Measurements from ENCODE around the gene LRFN2.

LRFN2 gene

GRCh38 chr6:40347571-40348011 is 239.6 kb downstream of the LRFN2 start:
- in situ Hi-C loops (cut with MboI; ENCODE audit: low pct_unique_long_range_greater_than_20kb, low sequenced_read_pairs, unreplicated experiment), result no loop called here
- peak; percentile 5 for DNase-seq (ENCODE audit: low spot score)
- no peak for TF ChIP-seq CTCF (IDR thresholded peaks at IDR 0.05; ENCODE audit: extremely low read depth, insufficient read depth, missing control alignments)

- no peak for TF ChIP-seq CTCF (IDR thresholded peaks at IDR 0.05; ENCODE audit: extremely low read depth, insufficient read depth, missing control alignments)
- in situ Hi-C loops (cut with MboI; ENCODE audit: low pct_unique_long_range_greater_than_20kb, low sequenced_read_pairs, unreplicated experiment), result no loop called here
- DNase-seq (ENCODE audit: low spot score), result no peak
Observed at GRCh38 chr6:40346246-40346645, 240.9 kb downstream of the LRFN2 start.

- TF ChIP-seq CTCF (IDR thresholded peaks at IDR 0.05; ENCODE audit: extremely low read depth, insufficient read depth, missing control alignments), result no peak
- in situ Hi-C loops (cut with MboI; ENCODE audit: low pct_unique_long_range_greater_than_20kb, low sequenced_read_pairs, unreplicated experiment), result no loop called here
- DNase-seq (ENCODE audit: low spot score), result no peak
Observed at GRCh38 chr6:40344566-40345167, 242.5 kb downstream of the LRFN2 start.

- in situ Hi-C loops (cut with MboI; ENCODE audit: low pct_unique_long_range_greater_than_20kb, low sequenced_read_pairs, unreplicated experiment), result no loop called here
- TF ChIP-seq CTCF (IDR thresholded peaks at IDR 0.05; ENCODE audit: extremely low read depth, insufficient read depth, missing control alignments), result no peak
Observed at GRCh38 chr6:40343877-40344565, 243.1 kb downstream of the LRFN2 start.

GRCh38 chr6:40343318-40343876 is 243.8 kb downstream of the LRFN2 start:
- no peak for DNase-seq (ENCODE audit: low spot score)
- in situ Hi-C loops (cut with MboI; ENCODE audit: low pct_unique_long_range_greater_than_20kb, low sequenced_read_pairs, unreplicated experiment), result no loop called here
- TF ChIP-seq CTCF (IDR thresholded peaks at IDR 0.05; ENCODE audit: extremely low read depth, insufficient read depth, missing control alignments), result no peak

More at GRCh38 chr6:40343877-40344565, 243.1 kb downstream of the LRFN2 start:
- no peak for DNase-seq (ENCODE audit: low spot score)

GRCh38 chr6:40342723-40343122 is 244.4 kb downstream of the LRFN2 start:
- TF ChIP-seq CTCF (IDR thresholded peaks at IDR 0.05; ENCODE audit: extremely low read depth, insufficient read depth, missing control alignments), result no peak
- DNase-seq (ENCODE audit: low spot score), result no peak
- in situ Hi-C loops (cut with MboI; ENCODE audit: low pct_unique_long_range_greater_than_20kb, low sequenced_read_pairs, unreplicated experiment), result no loop called here

Data from GM13977 (cell line).